HEK293 (cell line): ENCODE results near the gene DEPDC5.

Experiments
- CTCF ChIA-PET: fragments of 350-600 bp; formaldehyde crosslinking; extraction: SDS; loops from one replicate; lab custom pipeline; 2021; ENCODE audit warnings: antibody characterized with exemption; lab: Yijun Ruan, JAX
- POLR2A ChIA-PET: fragments of 300-600 bp; formaldehyde crosslinking; extraction: SDS; loops from one replicate; lab custom pipeline; 2020; ENCODE audit warnings: antibody characterized with exemption, inconsistent platforms; lab: Yijun Ruan, JAX
- H3K27ac ChIP-seq: fragments of 200-500 bp; sonication (Bioruptor generic); 2 replicates; pipeline ENCODE4 v1.5.1; 2014; ENCODE audit warnings: low read depth, low read length, control low read depth, inconsistent platforms; ENCODE audit errors: extremely low read depth
- H3K36me3 ChIP-seq, 2 experiments: fragments of 200-500 bp in 1 of 2; sonication (Bioruptor generic) in 1 of 2; 1 replicate in 1 of 2; 2 replicates in 1 of 2; pipeline ENCODE4 v1.5.1; 2014 to 2017; ENCODE audit warnings: inconsistent platforms in 2 of 2, low read length in 2 of 2; ENCODE audit not compliant: control insufficient read depth in 2 of 2, insufficient read depth in 1 of 2
- H3K4me1 ChIP-seq: fragments of 200-500 bp; sonication (Bioruptor generic); 2 replicates; pipeline ENCODE4 v1.5.1; 2014; ENCODE audit warnings: mild to moderate bottlenecking, low read length, inconsistent platforms; ENCODE audit not compliant: control insufficient read depth, insufficient read depth
- H3K4me3 ChIP-seq: 2 replicates; pipeline ENCODE4 v1.5.1; 2011; ENCODE audit warnings: low read depth, mild to moderate bottlenecking, control low read depth, low read length, moderate library complexity
- H3K9me3 ChIP-seq: fragments of 200-500 bp; sonication (Bioruptor generic); 2 replicates; pipeline ENCODE4 v1.5.1; 2014; ENCODE audit warnings: low read depth, low read length, inconsistent platforms; ENCODE audit not compliant: control insufficient read depth, insufficient read depth
- MYNN ChIP-seq: fragments of 450-650 bp; formaldehyde crosslinking; IDR thresholded peaks from 2 replicates; pipeline ENCODE4 v1.5.1; 2016; ENCODE audit warnings: missing biosample characterization, missing genetic modification characterization, borderline replicate concordance
- SETDB1 ChIP-seq: IDR thresholded peaks from one replicate; pipeline ENCODE4 v1.6.1; 2017; ENCODE audit warnings: mild to moderate bottlenecking, low read length, moderate library complexity, mixed read lengths; ENCODE audit not compliant: insufficient read length
- ZNF112 ChIP-seq: fragments of 450-650 bp; formaldehyde crosslinking; IDR thresholded peaks from 2 replicates; pipeline ENCODE4 v1.5.0; 2017; ENCODE audit warnings: missing biosample characterization, missing genetic modification characterization
- ZNF184 ChIP-seq: fragments of 450-650 bp; IDR thresholded peaks from 2 replicates; pipeline ENCODE4 v1.5.1; 2018; ENCODE audit warnings: missing biosample characterization, mild to moderate bottlenecking, missing genetic modification characterization
- ZNF24 ChIP-seq: fragments of 450-650 bp; formaldehyde crosslinking; IDR thresholded peaks from 2 replicates; pipeline ENCODE4 v1.5.1; 2016; ENCODE audit warnings: missing biosample characterization, missing genetic modification characterization
- ZNF248 ChIP-seq: fragments of 450-650 bp; formaldehyde crosslinking; IDR thresholded peaks from 2 replicates; pipeline ENCODE4 v1.5.1; 2017; ENCODE audit warnings: missing biosample characterization, missing genetic modification characterization
- ZNF473 ChIP-seq: fragments of 450-650 bp; formaldehyde crosslinking; IDR thresholded peaks from 2 replicates; pipeline ENCODE4 v1.5.1; 2017; ENCODE audit warnings: missing biosample characterization, missing genetic modification characterization
- ZNF571 ChIP-seq: fragments of 450-650 bp; formaldehyde crosslinking; IDR thresholded peaks from 2 replicates; pipeline ENCODE4 v1.5.0; 2017; ENCODE audit warnings: missing biosample characterization, missing genetic modification characterization
- ZNF747 ChIP-seq: fragments of 450-650 bp; formaldehyde crosslinking; IDR thresholded peaks from 2 replicates; pipeline ENCODE4 v1.5.1; 2016; ENCODE audit warnings: missing biosample characterization, missing genetic modification characterization
- ZXDB ChIP-seq: fragments of 450-650 bp; formaldehyde crosslinking; IDR thresholded peaks from 2 replicates; pipeline ENCODE4 v1.5.1; 2016; ENCODE audit warnings: missing biosample characterization, missing genetic modification characterization
- TF ChIP-seq, protein P1 (sequence below): fragments of 450-650 bp; formaldehyde crosslinking; IDR thresholded peaks from 2 replicates; pipeline ENCODE4 v1.5.1; 2016; ENCODE audit warnings: missing biosample characterization, missing genetic modification characterization
- TF ChIP-seq, protein P2 (sequence below): fragments of 450-650 bp; formaldehyde crosslinking; IDR thresholded peaks from 2 replicates; pipeline ENCODE4 v1.5.1; 2016; ENCODE audit warnings: missing biosample characterization, missing genetic modification characterization, low read depth
- TF ChIP-seq, protein P3 (sequence below): fragments of 450-650 bp; formaldehyde crosslinking; IDR thresholded peaks from 2 replicates; pipeline ENCODE4 v1.5.1; 2016; ENCODE audit warnings: missing biosample characterization, missing genetic modification characterization
- TF ChIP-seq, protein P4 (sequence below): fragments of 450-650 bp; formaldehyde crosslinking; IDR thresholded peaks from 2 replicates; pipeline ENCODE4 v1.5.1; 2017; ENCODE audit warnings: missing biosample characterization, missing genetic modification characterization
- TF ChIP-seq, protein P5 (sequence below): fragments of 450-650 bp; formaldehyde crosslinking; IDR thresholded peaks from 2 replicates; pipeline ENCODE4 v1.5.1; 2016; ENCODE audit warnings: missing biosample characterization, missing genetic modification characterization
- TF ChIP-seq, protein P6 (sequence below): fragments of 450-650 bp; formaldehyde crosslinking; IDR thresholded peaks from 2 replicates; pipeline ENCODE4 v1.5.1; 2016; ENCODE audit warnings: missing biosample characterization, missing genetic modification characterization

Gene DEPDC5

DNA sequence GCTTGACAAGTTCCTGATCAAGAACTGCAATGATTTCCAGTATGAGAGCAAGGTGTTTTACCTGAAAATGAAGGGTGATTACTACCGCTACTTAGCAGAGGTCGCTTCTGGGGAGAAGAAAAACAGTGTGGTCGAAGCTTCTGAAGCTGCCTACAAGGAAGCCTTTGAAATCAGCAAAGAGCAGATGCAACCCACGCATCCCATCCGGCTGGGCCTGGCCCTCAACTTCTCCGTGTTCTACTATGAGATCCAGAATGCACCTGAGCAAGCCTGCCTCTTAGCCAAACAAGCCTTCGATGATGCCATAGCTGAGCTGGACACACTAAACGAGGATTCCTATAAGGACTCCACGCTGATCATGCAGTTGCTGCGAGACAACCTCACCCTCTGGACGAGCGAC is 202.5 kb downstream of the DEPDC5 start:
- Histone ChIP-seq H3K4me1 (no peaks in the 10 kb centered on the region; the same call in none of the 2 replicates), H3K27ac (no peak overlapping the region), H3K9me3 (no peaks in the 10 kb centered on the region), H3K4me3 (no peak overlapping the region), H3K36me3 (peaks cover 6 to 44% of the 10 kb centered on the region in 2 experiments; a peak in 2 of 3 replicates)
- ChIA-PET POLR2A (interaction anchor here (0.9 kb wide), 1 partner anchor 99 kb away, joined by 3 read pairs; no protein-coding TSS in a partner anchor), CTCF (interaction anchor here (0.9 to 6.5 kb wide), 5 partner anchors 9 to 337 kb away, joined by 3 to 50 read pairs (median 7); no protein-coding TSS in a partner anchor)
- no peak for TF ChIP-seq ZNF184 (tag by site-specific recombination)
- TF ChIP-seq, protein P1, sequence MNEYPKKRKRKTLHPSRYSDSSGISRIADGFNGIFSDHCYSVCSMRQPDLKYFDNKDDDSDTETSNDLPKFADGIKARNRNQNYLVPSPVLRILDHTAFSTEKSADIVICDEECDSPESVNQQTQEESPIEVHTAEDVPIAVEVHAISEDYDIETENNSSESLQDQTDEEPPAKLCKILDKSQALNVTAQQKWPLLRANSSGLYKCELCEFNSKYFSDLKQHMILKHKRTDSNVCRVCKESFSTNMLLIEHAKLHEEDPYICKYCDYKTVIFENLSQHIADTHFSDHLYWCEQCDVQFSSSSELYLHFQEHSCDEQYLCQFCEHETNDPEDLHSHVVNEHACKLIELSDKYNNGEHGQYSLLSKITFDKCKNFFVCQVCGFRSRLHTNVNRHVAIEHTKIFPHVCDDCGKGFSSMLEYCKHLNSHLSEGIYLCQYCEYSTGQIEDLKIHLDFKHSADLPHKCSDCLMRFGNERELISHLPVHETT (tag by site-specific recombination) = no peak
- no peak for TF ChIP-seq SETDB1
- TF ChIP-seq, protein P2, sequence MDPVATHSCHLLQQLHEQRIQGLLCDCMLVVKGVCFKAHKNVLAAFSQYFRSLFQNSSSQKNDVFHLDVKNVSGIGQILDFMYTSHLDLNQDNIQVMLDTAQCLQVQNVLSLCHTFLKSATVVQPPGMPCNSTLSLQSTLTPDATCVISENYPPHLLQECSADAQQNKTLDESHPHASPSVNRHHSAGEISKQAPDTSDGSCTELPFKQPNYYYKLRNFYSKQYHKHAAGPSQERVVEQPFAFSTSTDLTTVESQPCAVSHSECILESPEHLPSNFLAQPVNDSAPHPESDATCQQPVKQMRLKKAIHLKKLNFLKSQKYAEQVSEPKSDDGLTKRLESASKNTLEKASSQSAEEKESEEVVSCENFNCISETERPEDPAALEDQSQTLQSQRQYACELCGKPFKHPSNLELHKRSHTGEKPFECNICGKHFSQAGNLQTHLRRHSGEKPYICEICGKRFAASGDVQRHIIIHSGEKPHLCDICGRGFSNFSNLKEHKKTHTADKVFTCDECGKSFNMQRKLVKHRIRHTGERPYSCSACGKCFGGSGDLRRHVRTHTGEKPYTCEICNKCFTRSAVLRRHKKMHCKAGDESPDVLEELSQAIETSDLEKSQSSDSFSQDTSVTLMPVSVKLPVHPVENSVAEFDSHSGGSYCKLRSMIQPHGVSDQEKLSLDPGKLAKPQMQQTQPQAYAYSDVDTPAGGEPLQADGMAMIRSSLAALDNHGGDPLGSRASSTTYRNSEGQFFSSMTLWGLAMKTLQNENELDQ (tag by site-specific recombination) = no peak
- TF ChIP-seq, protein P3, sequence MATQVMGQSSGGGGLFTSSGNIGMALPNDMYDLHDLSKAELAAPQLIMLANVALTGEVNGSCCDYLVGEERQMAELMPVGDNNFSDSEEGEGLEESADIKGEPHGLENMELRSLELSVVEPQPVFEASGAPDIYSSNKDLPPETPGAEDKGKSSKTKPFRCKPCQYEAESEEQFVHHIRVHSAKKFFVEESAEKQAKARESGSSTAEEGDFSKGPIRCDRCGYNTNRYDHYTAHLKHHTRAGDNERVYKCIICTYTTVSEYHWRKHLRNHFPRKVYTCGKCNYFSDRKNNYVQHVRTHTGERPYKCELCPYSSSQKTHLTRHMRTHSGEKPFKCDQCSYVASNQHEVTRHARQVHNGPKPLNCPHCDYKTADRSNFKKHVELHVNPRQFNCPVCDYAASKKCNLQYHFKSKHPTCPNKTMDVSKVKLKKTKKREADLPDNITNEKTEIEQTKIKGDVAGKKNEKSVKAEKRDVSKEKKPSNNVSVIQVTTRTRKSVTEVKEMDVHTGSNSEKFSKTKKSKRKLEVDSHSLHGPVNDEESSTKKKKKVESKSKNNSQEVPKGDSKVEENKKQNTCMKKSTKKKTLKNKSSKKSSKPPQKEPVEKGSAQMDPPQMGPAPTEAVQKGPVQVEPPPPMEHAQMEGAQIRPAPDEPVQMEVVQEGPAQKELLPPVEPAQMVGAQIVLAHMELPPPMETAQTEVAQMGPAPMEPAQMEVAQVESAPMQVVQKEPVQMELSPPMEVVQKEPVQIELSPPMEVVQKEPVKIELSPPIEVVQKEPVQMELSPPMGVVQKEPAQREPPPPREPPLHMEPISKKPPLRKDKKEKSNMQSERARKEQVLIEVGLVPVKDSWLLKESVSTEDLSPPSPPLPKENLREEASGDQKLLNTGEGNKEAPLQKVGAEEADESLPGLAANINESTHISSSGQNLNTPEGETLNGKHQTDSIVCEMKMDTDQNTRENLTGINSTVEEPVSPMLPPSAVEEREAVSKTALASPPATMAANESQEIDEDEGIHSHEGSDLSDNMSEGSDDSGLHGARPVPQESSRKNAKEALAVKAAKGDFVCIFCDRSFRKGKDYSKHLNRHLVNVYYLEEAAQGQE (tag by site-specific recombination) = no peak
- TF ChIP-seq ZNF248 (tag by site-specific recombination) = no peak
- TF ChIP-seq, protein P4, sequence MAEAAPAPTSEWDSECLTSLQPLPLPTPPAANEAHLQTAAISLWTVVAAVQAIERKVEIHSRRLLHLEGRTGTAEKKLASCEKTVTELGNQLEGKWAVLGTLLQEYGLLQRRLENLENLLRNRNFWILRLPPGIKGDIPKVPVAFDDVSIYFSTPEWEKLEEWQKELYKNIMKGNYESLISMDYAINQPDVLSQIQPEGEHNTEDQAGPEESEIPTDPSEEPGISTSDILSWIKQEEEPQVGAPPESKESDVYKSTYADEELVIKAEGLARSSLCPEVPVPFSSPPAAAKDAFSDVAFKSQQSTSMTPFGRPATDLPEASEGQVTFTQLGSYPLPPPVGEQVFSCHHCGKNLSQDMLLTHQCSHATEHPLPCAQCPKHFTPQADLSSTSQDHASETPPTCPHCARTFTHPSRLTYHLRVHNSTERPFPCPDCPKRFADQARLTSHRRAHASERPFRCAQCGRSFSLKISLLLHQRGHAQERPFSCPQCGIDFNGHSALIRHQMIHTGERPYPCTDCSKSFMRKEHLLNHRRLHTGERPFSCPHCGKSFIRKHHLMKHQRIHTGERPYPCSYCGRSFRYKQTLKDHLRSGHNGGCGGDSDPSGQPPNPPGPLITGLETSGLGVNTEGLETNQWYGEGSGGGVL (tag by site-specific recombination) = no peak
- TF ChIP-seq ZNF24 = no peak
- TF ChIP-seq, protein P5, sequence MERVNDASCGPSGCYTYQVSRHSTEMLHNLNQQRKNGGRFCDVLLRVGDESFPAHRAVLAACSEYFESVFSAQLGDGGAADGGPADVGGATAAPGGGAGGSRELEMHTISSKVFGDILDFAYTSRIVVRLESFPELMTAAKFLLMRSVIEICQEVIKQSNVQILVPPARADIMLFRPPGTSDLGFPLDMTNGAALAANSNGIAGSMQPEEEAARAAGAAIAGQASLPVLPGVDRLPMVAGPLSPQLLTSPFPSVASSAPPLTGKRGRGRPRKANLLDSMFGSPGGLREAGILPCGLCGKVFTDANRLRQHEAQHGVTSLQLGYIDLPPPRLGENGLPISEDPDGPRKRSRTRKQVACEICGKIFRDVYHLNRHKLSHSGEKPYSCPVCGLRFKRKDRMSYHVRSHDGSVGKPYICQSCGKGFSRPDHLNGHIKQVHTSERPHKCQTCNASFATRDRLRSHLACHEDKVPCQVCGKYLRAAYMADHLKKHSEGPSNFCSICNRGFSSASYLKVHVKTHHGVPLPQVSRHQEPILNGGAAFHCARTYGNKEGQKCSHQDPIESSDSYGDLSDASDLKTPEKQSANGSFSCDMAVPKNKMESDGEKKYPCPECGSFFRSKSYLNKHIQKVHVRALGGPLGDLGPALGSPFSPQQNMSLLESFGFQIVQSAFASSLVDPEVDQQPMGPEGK (tag by site-specific recombination) = no peak
- TF ChIP-seq ZNF473 (tag by site-specific recombination) = no peak
- TF ChIP-seq ZNF571 (tag by site-specific recombination) = no peak
- TF ChIP-seq ZNF747 (tag by site-specific recombination) = no peak
- no peak for TF ChIP-seq ZNF112 (tag by site-specific recombination)
- TF ChIP-seq MYNN (tag by site-specific recombination) = no peak
- TF ChIP-seq, protein P6, sequence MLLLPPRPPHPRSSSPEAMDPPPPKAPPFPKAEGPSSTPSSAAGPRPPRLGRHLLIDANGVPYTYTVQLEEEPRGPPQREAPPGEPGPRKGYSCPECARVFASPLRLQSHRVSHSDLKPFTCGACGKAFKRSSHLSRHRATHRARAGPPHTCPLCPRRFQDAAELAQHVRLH = no peak
- no peak for TF ChIP-seq ZXDB (tag by site-specific recombination)
